Esophagus muscularis mucosa (tissue), 4 donors: ENCODE data around the gene LPAR2. TPM values are rescaled to one million over a fixed set of nuclear protein-coding genes. Genes with fewer than 3 reads are reported as not detected.
"Not testable (repeated sequence)": the region's sequence is repeated elsewhere in the genome, so short reads cannot be mapped to it uniquely, and the experiment has no call there.

ENCODE experiments used
- DNase-seq: peaks from one replicate; pipeline ENCODE4 v3.0.0-alpha.2; 2017; ENCODE audit errors: extremely low spot score
- H3K27ac ChIP-seq, 4 donors: fragments of 200-600 bp; sonication (generic); replicated peaks in 1 of 4; 1 replicate in 3 of 4; 2 replicates in 1 of 4; pipeline ENCODE4 v1.5.1; 2016 to 2019; ENCODE audit warnings: mild to moderate bottlenecking in 1 of 4
- H3K27me3 ChIP-seq, 4 donors: fragments of 200-600 bp; sonication (generic); one replicate each; pipeline versions ENCODE4 v1.5.1 to v1.6.0; 2016 to 2019
- H3K36me3 ChIP-seq, 4 donors: fragments of 200-600 bp; sonication (generic); one replicate each; pipeline ENCODE4 v1.5.1; 2016 to 2019
- H3K4me1 ChIP-seq, 4 donors: fragments of 200-600 bp; sonication (generic); one replicate each; pipeline ENCODE4 v1.5.1; 2016 to 2019
- H3K4me3 ChIP-seq, 4 donors: fragments of 200-600 bp; sonication (generic); 1 replicate in 2 of 4; 2 replicates in 2 of 4; pipeline ENCODE4 v1.5.1; 2016 to 2019; ENCODE audit warnings: mild to moderate bottlenecking in 4 of 4, moderate library complexity in 1 of 4
- H3K9me3 ChIP-seq, 4 donors: fragments of 200-600 bp; sonication (generic); 1 replicate in 3 of 4; 2 replicates in 1 of 4; pipeline ENCODE4 v1.5.1; 2016 to 2019
- CTCF ChIP-seq, 3 experiments: fragments of 200-600 bp in 2 of 3; fragments of 450-650 bp in 1 of 3; sonication (generic) in 2 of 3; IDR thresholded peaks; one replicate each; pipeline ENCODE4 v1.5.1; 2017 to 2019; ENCODE audit warnings: antibody characterized with exemption in 3 of 3, mild to moderate bottlenecking in 2 of 3, moderate library complexity in 1 of 3
- EP300 ChIP-seq: sonication (generic); formaldehyde crosslinking; IDR thresholded peaks from one replicate; pipeline ENCODE4 v1.6.1; 2017; ENCODE audit warnings: antibody characterized with exemption
- POLR2A ChIP-seq: fragments of 450-650 bp; IDR thresholded peaks from one replicate; pipeline ENCODE4 v1.6.1; 2017; ENCODE audit warnings: antibody characterized with exemption, moderate library complexity, mild to moderate bottlenecking, low read depth
- POLR2AphosphoS5 ChIP-seq, 2 donors: sonication (generic); formaldehyde crosslinking; IDR thresholded peaks; one replicate each; pipeline ENCODE4 v1.6.1; 2017; ENCODE audit warnings: antibody characterized with exemption in 2 of 2
- WGBS: methylation state at CpG from one replicate; pipeline ENCODE4 v1.1.5; 2018; 5-methylcytosine and 5-hydroxymethylcytosine counted together
- intact Hi-C: fragments of 100-400 bp; cut with DNase I; formaldehyde crosslinking; loops from one replicate; pipeline ENCODE4 v1.15.1; 2023
- total RNA-seq, 4 donors: library from RNA; depleted of rRNA; stranded (reverse); fragments of >200 nt; gene quantifications; one replicate each; pipeline versions ENCODE4 v1.1.0 to v1.2.1, GENCODE V29; 2016

The LPAR2 gene
- total RNA-seq, 4 donors from 2014 or later, result 0.69 to 2.7 (median 1.0) TPM

DNA sequence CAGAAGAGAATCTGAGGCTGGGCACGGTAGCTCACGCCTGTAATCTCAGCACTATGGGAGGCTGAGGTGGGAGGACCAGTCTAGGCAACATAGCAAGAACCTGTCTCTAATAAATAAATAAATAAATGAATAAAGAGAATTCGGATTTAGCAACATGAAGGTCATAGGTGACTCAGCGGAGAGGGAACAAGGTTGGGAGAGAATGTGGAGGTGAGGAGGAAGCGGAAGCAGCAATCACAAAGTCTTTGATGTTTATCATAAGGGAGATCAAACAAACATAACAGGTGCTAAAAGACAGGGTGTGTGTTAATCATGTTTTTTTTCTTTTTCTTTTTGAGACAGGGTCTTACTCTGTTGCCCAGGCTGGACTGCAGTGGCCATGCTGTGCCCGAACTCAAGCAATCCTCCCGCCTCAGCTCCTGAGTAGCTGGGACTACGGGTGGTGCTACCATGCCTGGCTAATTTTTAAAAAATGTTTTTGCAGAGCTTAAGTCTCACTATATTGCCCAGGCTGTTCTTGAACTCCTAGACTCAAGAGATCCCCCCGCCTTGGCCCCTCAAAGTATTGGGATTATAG, 25.8 kb downstream of the LPAR2 start:
- Histone ChIP-seq H3K4me3 (no peak overlapping the region), H3K4me1 (no peaks in the 10 kb centered on the region), H3K9me3 (no peaks in the 10 kb centered on the region), H3K27ac (no peak overlapping the region), H3K27me3 (peaks cover 0 to 2% (median 0%) of the 10 kb centered on the region in 4 donors), H3K36me3 (no peaks in the 10 kb centered on the region)
- TF ChIP-seq CTCF (IDR thresholded peaks at IDR 0.05) (no peak), POLR2A (no peak), POLR2AphosphoS5 (IDR thresholded peaks at IDR 0.05) (no peak), EP300 (no peak)
- intact Hi-C loops, result no loop called here
- 91% methylated on average over 9 of the region's 9 CpGs for WGBS
- DNase-seq, result no peak

GRCh38 chr19:19600793-19601330, 27.2 kb downstream of the LPAR2 start:
- intact Hi-C loops, result no loop called here
- H3K27me3 ChIP-seq, result no peaks in the 10 kb centered on the region
- TF ChIP-seq POLR2AphosphoS5 (IDR thresholded peaks at IDR 0.05) (no peak), CTCF (IDR thresholded peaks at IDR 0.05) (no peak), EP300 (no peak), POLR2A (no peak)
- no peak overlapping the region for H3K27ac ChIP-seq
- H3K9me3 ChIP-seq, result no peaks in the 10 kb centered on the region
- DNase-seq, result no peak
- 60% methylated on average over 1 of the region's 1 CpG for WGBS
- H3K4me3 ChIP-seq, result no peak overlapping the region
- no peaks in the 10 kb centered on the region for H3K36me3 ChIP-seq
- H3K4me1 ChIP-seq, result no peaks in the 10 kb centered on the region

DNA sequence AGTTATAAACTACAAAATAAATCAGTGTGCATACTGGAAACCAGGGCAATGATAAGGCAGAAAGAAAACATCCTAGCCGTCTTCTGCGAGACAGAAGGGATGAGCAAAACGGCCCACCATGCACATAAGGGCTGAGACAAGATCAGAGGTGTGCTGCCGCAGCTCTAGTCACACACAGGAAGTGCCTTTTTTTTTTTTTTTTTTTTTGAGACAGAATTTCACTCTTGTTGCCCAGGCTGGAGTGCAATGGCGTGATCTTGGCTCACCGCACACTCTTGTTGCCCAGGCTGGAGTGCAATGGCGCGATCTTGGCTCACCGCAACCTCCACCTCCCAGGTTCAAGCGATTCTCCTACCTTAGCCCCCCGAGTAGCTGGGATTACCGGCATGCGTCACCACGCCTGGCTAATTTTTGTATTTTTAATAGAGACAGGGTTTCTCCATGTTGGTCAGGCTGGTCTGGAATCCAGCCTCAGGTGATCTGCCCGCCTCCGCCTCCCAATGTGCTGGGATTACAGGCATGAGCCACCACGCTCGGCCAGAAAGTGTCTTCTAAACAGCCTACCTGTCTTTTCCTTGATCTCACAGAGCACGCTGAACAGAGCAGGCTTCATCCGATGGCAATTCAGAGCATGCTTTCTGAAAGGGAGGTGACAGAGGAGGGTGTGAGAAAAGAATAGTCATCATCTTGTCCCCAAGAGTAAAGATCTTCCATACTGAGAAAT, 29.1 kb downstream of the LPAR2 start:
- H3K9me3 ChIP-seq, intact Hi-C loops, DNase-seq, H3K4me1 ChIP-seq, H3K27ac ChIP-seq, H3K36me3 ChIP-seq, H3K4me3 ChIP-seq, H3K27me3 ChIP-seq: not testable (repeated sequence)
- 94% methylated on average over 20 of the region's 20 CpGs for WGBS

DNA sequence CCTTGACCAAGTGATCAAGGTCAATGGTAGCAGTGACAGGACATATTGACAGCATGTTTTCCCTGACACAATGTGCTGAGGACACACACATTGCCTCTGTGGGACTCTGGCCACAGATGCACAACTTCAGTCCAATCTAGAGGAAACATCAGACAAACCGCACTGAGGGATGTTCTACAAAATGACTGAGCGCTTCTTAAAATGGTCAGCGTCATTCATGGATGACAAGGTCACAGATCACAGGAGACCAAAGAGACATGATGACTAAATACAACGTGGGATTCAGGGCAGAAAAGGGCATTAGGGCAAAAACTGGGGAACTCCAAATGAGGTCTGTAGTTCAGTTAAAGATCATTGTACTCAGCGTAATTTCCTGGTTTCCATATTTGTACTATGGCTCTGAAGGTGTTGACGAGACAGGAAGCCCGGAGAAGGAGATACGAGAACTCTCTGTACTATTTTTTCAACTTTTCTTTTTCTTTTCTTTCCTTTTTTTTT, 30.2 kb downstream of the LPAR2 start:
- H3K9me3 ChIP-seq, result no peaks in the 10 kb centered on the region
- no peaks in the 10 kb centered on the region for H3K27me3 ChIP-seq
- intact Hi-C loops, result no loop called here
- no peak overlapping the region for H3K27ac ChIP-seq
- no peak for TF ChIP-seq POLR2A
- TF ChIP-seq CTCF (IDR thresholded peaks at IDR 0.05), result no peak
- no peak for TF ChIP-seq POLR2AphosphoS5 (IDR thresholded peaks at IDR 0.05)
- TF ChIP-seq EP300, result no peak
- H3K36me3 ChIP-seq, result no peaks in the 10 kb centered on the region
- no peak overlapping the region for H3K4me3 ChIP-seq
- DNase-seq, result no peak
- WGBS, result 82% methylated on average over 8 of the region's 8 CpGs
- no peaks in the 10 kb centered on the region for H3K4me1 ChIP-seq

GRCh38 chr19:19595171-19595701, 32.8 kb downstream of the LPAR2 start:
- Histone ChIP-seq H3K9me3 (no peaks in the 10 kb centered on the region), H3K27ac (no peak overlapping the region), H3K4me1 (peaks cover 4 to 14% (median 13%) of the 10 kb centered on the region in 4 donors), H3K4me3 (no peak overlapping the region), H3K36me3 (no peaks in the 10 kb centered on the region), H3K27me3 (no peaks in the 10 kb centered on the region)
- TF ChIP-seq CTCF (IDR thresholded peaks at IDR 0.05), result no peak
- TF ChIP-seq POLR2A, result no peak
- no peak for TF ChIP-seq POLR2AphosphoS5 (IDR thresholded peaks at IDR 0.05)
- TF ChIP-seq EP300, result no peak
- no peak for DNase-seq
- 70% methylated on average over 8 of the region's 8 CpGs for WGBS
- intact Hi-C loops, result no loop called here
